OCI-M2 (cell line): ENCODE measurements around the gene PEX3.

Experiments
- DNase-seq: peaks from one replicate; lab custom pipeline; 2025; ENCODE audit not compliant: unreplicated experiment; lab: John Stamatoyannopoulos, UW

Gene PEX3

GRCh38 chr6:143450453-143451371 lies at the start of gene PEX3, which contains the start of gene ADAT2:
Gene PEX3, plus strand, starts transcription at chr6:143450805. Its CDS starts 238 bp downstream, at chr6:143451043.
Gene ADAT2, minus strand, starts transcription at chr6:143450695. Its CDS starts 37 bp downstream, at chr6:143450658.
- DNase-seq = peak; percentile 89

- no peak for DNase-seq
Observed at GRCh38 chr6:143401068-143401446, 49.5 kb upstream of the PEX3 start.

GRCh38 chr6:143401636-143402370 lies 48.8 kb upstream of the PEX3 start:
- DNase-seq = no peak

- no peak for DNase-seq
Observed at GRCh38 chr6:143402721-143403336, 47.8 kb upstream of the PEX3 start.

GRCh38 chr6:143405373-143406154 lies 45.0 kb upstream of the PEX3 start:
- DNase-seq = no peak

- DNase-seq = no peak
Observed at GRCh38 chr6:143406673-143407072, 43.9 kb upstream of the PEX3 start.

GRCh38 chr6:143408151-143408786 lies 42.3 kb upstream of the PEX3 start:
- DNase-seq = no peak

GRCh38 chr6:143408787-143409162 lies 41.8 kb upstream of the PEX3 start:
- DNase-seq = no peak

- DNase-seq = no peak
Observed at GRCh38 chr6:143410859-143411270, 39.7 kb upstream of the PEX3 start.

- no peak for DNase-seq
Observed at GRCh38 chr6:143414769-143415168, 35.8 kb upstream of the PEX3 start.

- DNase-seq = no peak
Observed at GRCh38 chr6:143419526-143419925, 31.1 kb upstream of the PEX3 start.

- DNase-seq = no peak
Observed at GRCh38 chr6:143426026-143426425, 24.6 kb upstream of the PEX3 start.

- peak; percentile 18 for DNase-seq
Observed at GRCh38 chr6:143427109-143427817, 23.3 kb upstream of the PEX3 start.

GRCh38 chr6:143429970-143430369 lies 20.6 kb upstream of the PEX3 start:
- no peak for DNase-seq

GRCh38 chr6:143431226-143431625 lies 19.4 kb upstream of the PEX3 start:
- no peak for DNase-seq

- DNase-seq = no peak
Observed at GRCh38 chr6:143432588-143432987, 18.0 kb upstream of the PEX3 start.

- DNase-seq = no peak
Observed at GRCh38 chr6:143441010-143441409, 9.6 kb upstream of the PEX3 start.

- no peak for DNase-seq
Observed at GRCh38 chr6:143441680-143442545, 8.7 kb upstream of the PEX3 start.

- DNase-seq = no peak
Observed at GRCh38 chr6:143443096-143443495, 7.5 kb upstream of the PEX3 start.
